GM19099 (cell line): ENCODE data around the gene SSBP3.

ENCODE experiments used
- POLR2A ChIP-seq: IDR thresholded peaks from 3 replicates; pipeline ENCODE4 v1.6.1; 2011; ENCODE audit warnings: low read depth; ENCODE audit not compliant: insufficient read length; ENCODE audit errors: extremely low read depth

The SSBP3 gene

GRCh38 chr1:54410359-54410758, 4.2 kb upstream of the SSBP3 start:
- no peak for TF ChIP-seq POLR2A

GRCh38 chr1:54409156-54410142, 3.3 kb upstream of the SSBP3 start:
- TF ChIP-seq POLR2A, result no peak

- no peak for TF ChIP-seq POLR2A
Measured at GRCh38 chr1:54408147-54409066, 2.2 kb upstream of the SSBP3 start.

GRCh38 chr1:54407404-54408146, 1.4 kb upstream of the SSBP3 start:
- peak; percentile 33 for TF ChIP-seq POLR2A

GRCh38 chr1:54407154-54407403, 885 bp upstream of the SSBP3 start:
- no peak for TF ChIP-seq POLR2A

GRCh38 chr1:54405898-54406293, 298 bp downstream of the SSBP3 start:
- TF ChIP-seq POLR2A, result no peak

- no peak for TF ChIP-seq POLR2A
Measured at GRCh38 chr1:54404939-54405897, 976 bp downstream of the SSBP3 start.

- TF ChIP-seq POLR2A, result no peak
Measured at GRCh38 chr1:54404263-54404662, 1.9 kb downstream of the SSBP3 start.

- TF ChIP-seq POLR2A, result no peak
Measured at GRCh38 chr1:54403808-54404261, 2.4 kb downstream of the SSBP3 start.

GRCh38 chr1:54403405-54403804, 2.8 kb downstream of the SSBP3 start:
- TF ChIP-seq POLR2A, result no peak

- TF ChIP-seq POLR2A, result no peak
Measured at GRCh38 chr1:54402896-54403295, 3.3 kb downstream of the SSBP3 start.

GRCh38 chr1:54401799-54402198, 4.4 kb downstream of the SSBP3 start:
- TF ChIP-seq POLR2A, result no peak

- TF ChIP-seq POLR2A, result no peak
Measured at GRCh38 chr1:54400329-54400728, 5.9 kb downstream of the SSBP3 start.

- no peak for TF ChIP-seq POLR2A
Measured at GRCh38 chr1:54399765-54400164, 6.4 kb downstream of the SSBP3 start.
